Stimulated activated CD8-positive, alpha-beta memory T cell treated with anti-CD3 and anti-CD28 coated beads, Interleukin-4, amount 100 ng/mL, for 4 hours (primary cell): Measurements from ENCODE around the gene RAD51B.

Experiments
- DNase-seq, 2 donors: peaks; one replicate each; pipeline ENCODE4 v3.0.0-alpha.2; 2020; ENCODE audit warnings: low read depth in 2 of 2, low spot score in 1 of 2

RAD51B gene

DNA sequence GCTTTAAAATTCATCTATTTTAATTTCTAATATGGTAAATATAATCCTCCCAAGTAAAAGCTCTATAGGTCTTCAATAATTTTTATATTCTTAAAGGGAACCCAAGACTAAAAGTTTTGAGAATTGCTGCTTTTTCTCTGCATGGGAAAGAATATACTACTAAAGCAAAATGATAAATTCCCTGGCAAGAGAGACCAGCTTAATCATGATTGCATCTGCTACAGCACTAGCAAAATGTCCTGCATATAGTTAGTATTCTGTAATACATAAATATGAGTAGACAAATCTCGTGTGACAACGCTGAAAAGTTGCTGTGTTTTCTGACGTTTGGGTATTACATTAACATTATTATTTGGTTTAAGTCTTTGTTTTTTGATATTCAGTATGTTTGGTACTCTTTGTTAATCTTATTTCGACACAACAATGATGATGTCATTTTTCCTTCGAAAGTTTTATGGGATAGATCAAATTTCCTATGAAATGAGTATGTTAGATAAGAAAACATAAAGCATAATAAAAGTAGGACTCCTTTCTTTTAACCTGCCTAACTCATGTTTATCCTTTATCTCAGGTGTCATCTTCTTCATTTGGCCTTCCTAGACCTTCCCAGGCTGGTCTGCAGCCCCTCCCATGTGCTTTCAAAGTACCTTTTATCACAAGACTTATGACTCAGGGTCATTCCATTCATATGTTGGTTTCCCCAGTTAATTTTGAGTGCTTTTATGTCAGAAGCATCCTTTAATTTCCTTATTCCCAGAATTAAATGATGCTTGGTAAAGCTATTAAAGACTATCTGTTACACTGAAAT is 321.9 kb downstream of the RAD51B start:
- DNase-seq = no peak

DNA sequence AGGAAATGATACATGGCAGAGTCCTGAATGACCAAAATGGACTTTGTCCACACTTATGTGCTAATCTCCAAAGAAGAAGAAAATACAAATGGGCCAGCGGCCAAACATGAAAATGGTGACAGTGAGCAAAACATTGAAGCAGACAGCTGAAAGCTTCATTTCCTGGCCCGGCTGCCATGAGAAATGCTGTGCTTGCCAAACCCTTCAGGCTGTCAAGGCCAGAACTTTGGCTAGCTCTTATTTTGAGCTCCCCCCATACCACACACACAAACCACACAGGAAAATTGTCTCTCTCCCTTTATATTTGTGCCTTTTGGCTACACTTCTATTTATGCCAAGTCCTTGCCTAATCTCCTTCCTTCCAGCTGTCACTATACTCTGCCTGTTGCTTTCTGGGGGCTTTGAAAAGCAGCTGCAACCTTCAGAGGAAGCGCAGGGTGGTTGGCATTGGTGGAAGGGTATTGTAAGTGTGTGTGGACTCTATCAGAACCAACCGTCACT is 323.8 kb downstream of the RAD51B start:
- no peak for DNase-seq

DNA sequence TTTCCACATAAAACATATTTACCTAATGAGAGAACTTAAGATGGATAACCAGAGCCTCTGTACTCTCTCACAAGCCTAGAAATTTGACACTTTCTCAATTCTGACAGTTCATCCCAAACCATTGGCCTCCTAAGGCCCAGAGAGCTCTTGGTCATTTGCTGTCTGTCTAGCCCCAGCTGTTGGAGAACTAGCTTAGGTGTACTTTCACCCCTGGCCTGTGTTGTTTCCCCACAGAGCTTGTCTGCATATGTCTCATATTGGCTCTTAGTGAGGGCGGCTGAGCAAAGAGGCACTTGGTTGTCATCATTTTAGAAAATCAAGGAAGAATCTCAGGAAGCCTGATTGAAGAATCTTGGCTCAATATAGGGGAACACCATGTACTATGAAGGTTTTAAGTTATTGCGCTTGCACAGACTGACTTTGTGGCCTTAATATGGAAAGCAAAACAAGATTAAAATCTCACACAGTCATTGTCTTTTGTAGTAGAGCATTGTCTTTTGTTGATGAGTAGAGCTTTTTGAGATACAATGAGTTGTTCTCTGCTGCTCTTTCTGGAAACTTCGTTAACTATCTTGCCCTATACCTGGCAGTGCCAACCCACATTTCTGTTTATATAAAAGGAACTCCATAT is 324.6 kb downstream of the RAD51B start:
- no peak for DNase-seq

DNA sequence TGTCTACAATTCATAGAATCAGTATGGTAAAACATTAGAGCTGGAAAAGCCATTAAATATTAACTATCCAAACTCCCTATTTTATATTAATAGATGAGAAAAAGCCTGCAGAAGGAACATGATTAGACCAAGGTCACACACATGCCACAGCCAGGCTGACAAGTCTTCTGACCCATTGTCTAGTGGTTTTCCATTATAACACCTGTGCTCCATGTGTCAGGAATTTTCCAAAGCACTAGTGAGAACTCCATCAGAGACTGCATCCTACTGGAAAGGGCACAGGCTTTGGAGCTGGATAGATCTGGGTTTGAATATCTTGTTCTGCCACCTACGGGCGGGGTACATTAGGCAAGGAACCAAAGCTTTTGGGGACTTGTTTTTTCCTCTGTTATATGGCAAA is 325.5 kb downstream of the RAD51B start:
- DNase-seq = no peak

DNA sequence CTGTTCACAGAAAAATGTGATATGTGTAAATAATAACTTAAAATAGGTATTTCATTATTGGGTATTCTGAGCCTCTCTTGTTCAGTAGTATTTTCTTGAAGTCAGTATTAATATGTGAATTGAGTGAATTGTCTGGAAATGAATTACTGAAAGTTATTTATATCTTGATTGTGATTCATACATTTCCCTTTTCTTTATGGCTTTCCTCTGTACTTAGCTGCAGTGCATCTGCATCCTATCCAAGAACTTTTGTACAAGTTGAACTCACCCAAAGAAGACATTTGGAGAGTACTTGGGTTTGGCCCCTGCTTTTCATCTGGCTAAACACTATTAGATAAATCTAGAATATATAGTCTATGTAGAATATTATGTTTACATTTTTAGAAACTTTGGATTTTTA is 326.0 kb downstream of the RAD51B start:
- DNase-seq = no peak

DNA sequence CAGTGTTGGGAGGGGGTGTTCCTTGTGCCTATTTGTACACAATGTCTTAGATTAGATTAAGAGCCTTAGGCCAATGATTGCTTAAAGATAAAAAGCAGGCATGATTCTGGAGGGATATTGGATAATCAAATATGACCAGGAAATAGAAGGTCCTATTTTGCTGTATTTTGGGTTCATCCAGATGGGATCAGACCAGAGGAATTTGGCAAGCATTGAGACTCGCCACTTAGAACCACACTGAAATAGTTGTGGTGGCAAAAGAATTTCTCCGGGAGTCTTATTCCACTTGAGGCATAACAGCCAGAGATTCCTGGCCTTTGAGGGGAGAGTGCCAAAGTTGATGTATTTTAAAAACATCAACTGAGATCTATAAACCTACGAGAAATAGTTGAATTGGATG is 327.2 kb downstream of the RAD51B start:
- DNase-seq = no peak

DNA sequence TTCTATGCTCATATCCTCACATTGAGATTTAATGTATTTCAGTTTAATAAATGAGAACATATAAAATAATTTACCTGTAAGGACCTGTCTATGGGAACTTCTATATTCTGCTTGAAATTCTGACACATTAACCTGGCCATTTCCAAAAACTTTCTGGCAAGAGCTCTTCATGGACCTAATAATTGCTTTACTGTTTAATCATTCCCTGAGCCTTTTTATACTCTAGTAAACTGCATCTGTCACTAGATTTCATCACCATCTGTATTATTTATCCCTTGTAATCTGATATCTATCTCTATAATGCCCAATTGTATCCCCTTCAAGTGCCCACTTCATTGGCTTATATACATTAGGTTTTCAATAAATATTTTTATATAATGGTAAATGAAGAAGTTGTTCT is 327.7 kb downstream of the RAD51B start:
- no peak for DNase-seq

DNA sequence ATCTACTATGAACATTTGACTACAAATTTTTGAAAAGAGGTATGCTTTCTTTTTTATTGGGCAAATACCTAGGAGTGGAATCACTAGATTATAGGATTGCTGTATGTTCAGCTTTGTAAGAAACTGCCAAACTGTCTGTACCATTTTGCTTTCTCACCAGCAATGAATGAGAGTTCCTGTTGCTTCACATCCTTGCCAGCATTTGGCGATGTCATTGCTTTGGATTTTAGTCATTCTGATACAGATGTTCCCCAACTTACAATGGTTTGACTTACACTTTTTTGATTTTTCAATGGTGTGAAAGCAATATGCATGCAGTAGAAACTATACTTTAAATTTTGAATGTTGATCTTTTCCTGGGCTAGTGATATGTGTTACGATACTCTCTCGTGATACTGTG is 328.7 kb downstream of the RAD51B start:
- DNase-seq = no peak

DNA sequence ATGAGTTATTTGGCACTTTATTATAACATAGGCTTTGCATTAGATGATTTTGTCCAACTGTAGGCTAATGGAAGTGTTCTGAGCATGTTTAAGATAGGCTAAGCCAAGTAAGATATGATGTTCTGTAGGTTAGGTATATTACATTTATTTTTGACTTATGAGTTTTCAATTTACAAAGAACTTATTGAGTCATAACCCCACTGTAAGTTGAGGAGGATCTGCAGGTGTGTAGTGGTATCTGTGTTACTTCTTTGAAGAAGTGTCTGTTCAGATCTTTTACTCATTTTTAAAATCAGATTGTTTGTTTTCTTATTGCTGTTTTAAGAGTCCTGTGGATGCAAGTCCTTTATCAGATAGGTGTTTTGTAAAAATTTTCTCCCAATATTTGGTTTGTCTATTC is 329.2 kb downstream of the RAD51B start:
- DNase-seq = no peak

DNA sequence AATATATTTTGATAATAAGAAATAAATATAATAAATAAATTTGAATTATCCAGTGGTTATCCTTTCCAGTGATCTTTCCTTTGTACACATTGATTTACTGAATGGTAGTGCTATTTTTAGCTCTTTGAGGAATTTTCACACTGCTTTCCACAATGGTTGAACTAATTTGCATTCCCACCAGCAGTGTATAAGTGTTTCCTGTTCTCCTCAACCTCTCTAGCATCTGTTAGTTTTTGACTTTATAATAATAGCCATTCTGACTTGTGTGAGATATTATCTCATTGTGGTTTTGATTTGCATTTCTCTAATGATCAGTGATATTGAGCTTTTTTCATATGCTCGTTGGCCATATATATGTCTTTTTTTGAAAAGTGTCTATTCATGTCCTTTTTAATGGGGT is 333.7 kb downstream of the RAD51B start:
- no peak for DNase-seq

DNA sequence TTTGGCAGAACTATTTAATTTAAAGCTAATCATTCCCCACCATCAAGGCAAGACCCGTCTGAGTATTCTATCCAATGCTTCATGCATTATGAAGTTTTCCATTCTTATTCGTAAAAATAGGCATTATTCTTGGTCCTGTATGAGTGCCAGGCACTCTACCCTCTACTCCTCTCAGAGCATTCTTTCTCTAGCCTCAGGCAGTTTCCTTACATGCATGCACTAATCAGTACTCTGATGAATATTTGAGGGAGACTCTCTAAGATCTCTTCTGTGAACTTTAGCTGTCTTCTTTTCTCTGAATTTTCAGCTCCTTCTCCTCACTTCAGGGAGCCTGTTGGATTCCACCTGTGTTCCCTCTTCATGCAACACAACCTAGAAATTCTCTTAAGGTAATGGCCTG is 334.7 kb downstream of the RAD51B start:
- DNase-seq = no peak

DNA sequence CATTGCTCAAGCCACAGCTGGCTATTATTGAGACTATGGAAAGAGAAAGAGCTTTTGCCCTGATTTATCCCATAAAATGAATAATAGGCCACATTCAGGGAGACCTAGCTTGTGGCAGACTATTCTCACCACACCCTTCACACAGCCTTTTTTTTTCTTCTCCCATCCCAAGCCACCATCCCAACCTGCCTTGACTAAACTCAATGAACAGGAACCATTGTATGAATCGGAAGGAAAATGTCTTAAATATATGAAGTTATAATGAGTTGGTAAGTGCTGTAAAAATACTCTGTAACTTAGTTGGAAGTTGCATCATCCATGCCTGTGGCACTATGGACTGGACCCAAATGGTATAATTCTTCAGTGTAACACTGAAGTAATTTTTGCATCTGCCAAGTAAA is 338.4 kb downstream of the RAD51B start:
- DNase-seq = no peak

DNA sequence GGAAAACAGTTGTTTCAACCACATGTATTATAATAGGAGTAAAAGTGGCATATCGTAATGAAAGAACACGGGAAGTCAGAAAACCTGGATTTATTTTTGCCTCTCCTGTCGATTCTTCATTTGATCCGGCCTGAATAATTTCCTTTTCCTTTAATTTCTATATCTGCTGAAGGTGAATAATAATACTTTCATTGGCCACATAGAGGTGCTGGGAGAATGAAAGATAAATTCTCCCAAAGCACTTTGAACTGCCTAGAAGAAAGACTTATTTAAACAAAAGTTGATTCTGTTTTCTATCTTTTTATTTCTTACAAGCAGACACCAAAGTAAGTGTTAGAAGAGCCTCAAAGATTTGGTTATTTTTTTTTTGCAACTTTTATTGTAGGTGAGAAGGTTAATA is 339.1 kb downstream of the RAD51B start:
- no peak for DNase-seq

DNA sequence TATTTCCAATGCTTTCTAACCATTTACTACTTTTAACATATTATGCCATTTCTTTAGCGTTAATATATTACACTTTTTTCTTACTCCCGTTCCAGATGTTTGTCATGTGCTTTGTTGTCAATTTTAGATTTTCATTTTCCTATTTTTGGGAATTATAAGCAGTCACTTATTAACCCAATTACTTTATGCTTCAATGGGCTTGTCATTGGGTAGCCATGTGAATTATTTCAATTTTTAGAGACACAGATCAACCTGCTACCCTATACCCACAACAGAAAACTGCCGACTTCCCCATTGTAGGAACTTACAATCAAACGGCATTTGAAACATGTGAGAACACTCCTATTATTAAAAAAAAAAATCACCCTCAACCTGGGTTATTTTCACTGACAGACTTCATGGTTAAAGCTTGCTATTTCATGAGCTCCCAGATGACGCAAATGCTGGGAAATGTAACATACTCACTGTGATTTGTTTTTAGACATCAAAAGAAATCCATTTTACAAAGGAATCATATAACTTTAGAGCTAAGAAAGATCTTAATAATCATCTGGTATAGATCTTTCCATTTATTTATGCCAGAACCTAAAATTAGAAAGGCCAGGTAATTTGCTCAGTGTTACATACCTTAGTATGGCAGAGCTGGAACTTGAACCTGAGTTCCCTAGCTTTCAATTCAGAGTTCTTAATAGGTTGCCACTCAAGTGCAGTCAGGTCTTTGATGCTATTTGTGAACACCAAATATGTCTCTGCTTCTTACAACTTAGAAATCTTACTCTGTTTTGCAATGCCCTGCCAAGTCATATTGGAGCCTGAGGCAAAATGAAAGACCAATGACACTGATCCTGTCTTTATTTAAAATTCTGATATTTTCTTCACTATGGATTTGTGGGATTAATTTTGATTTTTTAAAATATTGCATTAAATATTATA is 340.4 kb downstream of the RAD51B start:
- DNase-seq = no peak

DNA sequence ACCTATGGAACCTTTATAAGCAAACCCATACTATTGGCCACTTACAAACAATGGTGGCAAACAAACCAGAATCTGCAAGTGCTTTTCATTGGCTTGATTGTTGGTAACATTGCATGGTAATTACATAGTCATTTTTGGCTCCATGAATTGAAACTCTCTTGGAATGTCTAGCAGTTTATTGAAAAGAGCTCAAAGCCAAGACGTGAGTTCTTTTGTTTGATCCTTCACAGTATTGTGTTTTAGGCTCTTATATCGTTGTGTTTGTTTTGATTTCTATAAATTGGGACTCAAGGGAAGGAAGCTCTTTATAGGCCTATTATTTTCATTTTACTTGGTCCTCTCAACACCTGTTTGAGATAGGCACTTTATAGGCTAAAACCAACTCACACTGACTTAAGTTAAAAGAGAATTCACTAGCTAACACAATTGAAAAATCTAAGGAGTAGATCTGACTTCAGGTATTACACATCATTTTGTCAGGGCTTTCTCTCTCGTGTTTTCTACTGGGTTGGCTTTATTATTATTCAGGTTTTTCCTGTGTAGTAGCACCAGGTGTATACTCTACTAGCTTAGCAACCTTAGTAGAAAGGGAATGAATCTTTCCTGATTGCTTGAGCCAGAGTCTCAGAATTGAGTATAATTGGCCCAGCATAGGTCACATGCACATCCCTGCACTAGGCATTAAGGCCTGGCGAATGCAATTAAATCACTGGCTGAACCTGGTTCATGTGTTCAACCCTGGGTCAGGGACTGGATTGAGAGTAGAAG is 341.4 kb downstream of the RAD51B start:
- DNase-seq = no peak

DNA sequence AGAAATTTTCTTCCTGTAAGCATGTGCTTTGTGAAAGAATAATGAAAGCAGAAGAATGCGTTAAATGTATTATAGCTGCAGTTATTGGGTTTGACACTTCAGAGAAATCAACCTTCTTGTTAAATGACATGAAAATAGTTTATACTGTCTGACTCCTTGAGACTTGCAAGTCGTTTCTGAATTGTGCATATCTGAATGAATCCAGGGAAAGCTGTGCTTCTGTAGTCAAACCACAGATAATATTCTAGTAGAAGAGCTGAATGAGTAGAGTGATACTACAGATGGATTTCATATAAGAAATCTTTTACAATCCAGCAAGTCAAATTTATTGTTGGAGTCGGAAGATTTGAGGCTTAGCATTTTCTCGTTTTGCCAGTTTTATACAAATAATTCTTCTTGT is 343.3 kb downstream of the RAD51B start:
- no peak for DNase-seq

DNA sequence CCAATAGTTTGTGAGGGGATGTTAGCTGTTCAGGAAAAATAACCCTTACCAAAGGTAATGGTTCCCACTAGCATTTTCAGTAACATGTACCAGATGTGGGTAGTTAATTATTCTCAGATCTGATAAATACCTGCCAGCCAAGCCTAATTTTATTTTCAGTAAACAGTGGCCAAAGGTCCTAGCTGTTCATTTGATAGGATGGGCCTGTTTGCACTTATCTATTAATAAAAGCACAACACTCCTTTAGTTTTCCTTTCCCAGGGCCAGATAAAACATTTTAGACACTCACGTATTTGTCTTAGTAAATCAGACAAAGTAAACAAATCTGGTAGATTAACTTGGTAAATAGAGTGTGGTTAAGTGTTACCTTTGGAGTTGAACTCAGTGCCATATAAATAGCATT is 345.1 kb downstream of the RAD51B start:
- DNase-seq = no peak

DNA sequence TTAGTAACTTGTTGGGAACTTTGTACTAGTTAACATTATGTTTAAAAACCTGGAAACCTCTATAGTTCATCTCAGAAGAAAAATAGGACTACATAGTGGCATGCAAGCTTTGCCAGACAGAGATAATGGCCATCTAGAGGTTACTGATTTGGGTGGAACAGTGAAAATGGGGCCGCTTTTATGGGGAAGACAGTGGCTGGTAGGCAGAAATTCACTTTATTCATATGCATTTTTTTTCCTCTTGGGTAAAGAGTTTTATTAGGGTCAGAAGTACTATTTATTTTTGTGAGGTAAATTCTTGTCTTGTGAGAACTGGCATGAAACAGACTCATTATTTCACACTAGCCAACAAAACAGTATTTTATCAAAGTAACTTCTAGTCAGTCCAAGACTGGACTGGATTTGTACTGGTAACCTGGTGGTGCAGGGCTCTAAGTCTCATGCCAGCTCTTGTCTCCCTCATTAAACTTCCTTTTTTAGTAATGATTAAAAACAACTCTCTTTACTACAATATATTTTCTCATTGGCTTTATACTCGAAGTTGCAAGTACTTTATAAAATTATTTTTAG is 345.8 kb downstream of the RAD51B start:
- DNase-seq = no peak

DNA sequence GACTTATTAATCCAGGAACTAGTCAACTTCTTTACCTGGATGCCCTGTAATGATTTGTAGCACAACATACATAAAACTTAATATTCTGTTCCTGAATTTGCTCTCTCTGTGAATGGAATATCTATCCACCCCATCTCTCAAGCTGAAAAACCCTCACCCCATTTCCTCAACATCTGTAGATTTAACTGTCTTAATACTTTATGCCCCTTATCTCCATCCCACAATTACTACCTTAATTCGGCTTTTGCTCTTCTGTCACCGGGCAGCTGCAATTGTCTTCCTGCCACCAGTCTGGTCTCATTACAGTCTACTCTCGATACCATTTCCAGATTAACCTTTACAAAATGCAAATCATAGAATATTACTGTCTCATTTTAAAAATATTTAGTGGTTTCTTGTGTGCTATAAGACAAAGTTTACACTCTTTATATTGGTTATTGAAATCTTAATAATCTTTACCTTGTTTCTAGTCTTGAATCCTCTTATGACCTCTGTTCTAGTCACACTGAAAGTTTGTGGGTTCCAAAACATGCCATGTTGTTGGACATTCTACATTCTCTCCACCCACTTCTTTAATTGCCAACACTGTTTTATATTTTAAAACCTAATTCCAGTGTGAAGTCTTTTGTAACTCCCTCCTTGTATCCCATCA is 347.3 kb downstream of the RAD51B start:
- no peak for DNase-seq
